ENCODE results near the gene MMRN1. TPM values are rescaled to one million over a fixed set of nuclear protein-coding genes. Genes with fewer than 3 reads are reported as not detected.

MMRN1 gene
- total RNA-seq, 1 experiment from 2014 or later, result not detected

GRCh38 chr4:90001023-90001422 is 106.4 kb downstream of the MMRN1 start:
- in situ Hi-C loops (cut with HindIII; ENCODE audit: low pct_unique_long_range_greater_than_20kb, low sequenced_read_pairs), result no loop called here
- no peak for TF ChIP-seq POLR2AphosphoS5 (IDR thresholded peaks at IDR 0.05; ENCODE audit: low read depth, low read length)
- no peak for TF ChIP-seq REST (IDR thresholded peaks at IDR 0.05; ENCODE audit: insufficient read depth in 1 of 2, low read depth in 2 of 2, low read length in 1 of 2)
- no peak for TF ChIP-seq CTCF (IDR thresholded peaks at IDR 0.05)
- TF ChIP-seq TCF7L2 (IDR thresholded peaks at IDR 0.05; ENCODE audit: low read depth, low read length), result no peak
- no peak for TF ChIP-seq SIN3A (IDR thresholded peaks at IDR 0.05; ENCODE audit: borderline replicate concordance, insufficient read depth, low read depth, low read length)
- no peaks in the 10 kb centered on the region for H3K27me3 ChIP-seq (ENCODE audit: control insufficient read depth, insufficient read depth, low read length)
- no peaks in the 10 kb centered on the region for H3K9me3 ChIP-seq (ENCODE audit: control insufficient read depth, insufficient read depth, low read depth, low read length)
- intact Hi-C loops (cut with micrococcal nuclease; ENCODE audit: unreplicated experiment), result no loop called here
- H3K36me3 ChIP-seq (ENCODE audit: control insufficient read depth, insufficient read depth, low read length), result no peaks in the 10 kb centered on the region
- BruUV-seq (replicated peaks), result no TSS peak
- no peaks in the 10 kb centered on the region for H3K4me1 ChIP-seq (ENCODE audit: control insufficient read depth, insufficient read depth, low read length)
- no peak overlapping the region for H3K4me3 ChIP-seq (ENCODE audit: low read depth in 2 of 2, low read length in 2 of 2)
- POLR2A ChIA-PET, result no interaction called here
- ATAC-seq (no peak), DNase-seq (ENCODE audit: low read depth, low spot score) (no peak)
- H3K27ac ChIP-seq (ENCODE audit: low read length), result no peak overlapping the region
- CTCF ChIA-PET, result no interaction called here

GRCh38 chr4:90002441-90003062 is 107.9 kb downstream of the MMRN1 start:
- CTCF ChIA-PET, result interaction anchor here (0.6 to 0.7 kb wide), 2 partner anchors 77 to 714 kb away, joined by 3 read pairs; no protein-coding TSS in a partner anchor
- intact Hi-C loops (cut with micrococcal nuclease; ENCODE audit: unreplicated experiment), result no loop called here
- H3K27ac ChIP-seq (ENCODE audit: low read length), result no peak overlapping the region
- in situ Hi-C loops (cut with HindIII; ENCODE audit: low pct_unique_long_range_greater_than_20kb, low sequenced_read_pairs), result no loop called here
- no peaks in the 10 kb centered on the region for H3K9me3 ChIP-seq (ENCODE audit: control insufficient read depth, insufficient read depth, low read depth, low read length)
- no peaks in the 10 kb centered on the region for H3K27me3 ChIP-seq (ENCODE audit: control insufficient read depth, insufficient read depth, low read length)
- DNase-seq (ENCODE audit: low read depth, low spot score), result no peak
- ATAC-seq, result no peak
- BruUV-seq (replicated peaks), result no TSS peak
- no peak for TF ChIP-seq POLR2AphosphoS5 (IDR thresholded peaks at IDR 0.05; ENCODE audit: low read depth, low read length)
- TF ChIP-seq CTCF (IDR thresholded peaks at IDR 0.05), result no peak
- no peak for TF ChIP-seq TCF7L2 (IDR thresholded peaks at IDR 0.05; ENCODE audit: low read depth, low read length)
- TF ChIP-seq SIN3A (IDR thresholded peaks at IDR 0.05; ENCODE audit: borderline replicate concordance, insufficient read depth, low read depth, low read length), result no peak
- no peak for TF ChIP-seq REST (IDR thresholded peaks at IDR 0.05; ENCODE audit: insufficient read depth in 1 of 2, low read depth in 2 of 2, low read length in 1 of 2)
- H3K4me1 ChIP-seq (ENCODE audit: control insufficient read depth, insufficient read depth, low read length), result no peaks in the 10 kb centered on the region
- POLR2A ChIA-PET, result no interaction called here
- no peaks in the 10 kb centered on the region for H3K36me3 ChIP-seq (ENCODE audit: control insufficient read depth, insufficient read depth, low read length)
- H3K4me3 ChIP-seq (ENCODE audit: low read depth in 2 of 2, low read length in 2 of 2), result no peak overlapping the region
